GM12878 (cell line): ENCODE measurements around the gene BATF3.
"Not testable (repeated sequence)": the region's sequence is repeated elsewhere in the genome, so short reads cannot be mapped to it uniquely, and the experiment has no call there.

ENCODE experiments used
- CBFB ChIP-seq: IDR thresholded peaks from 2 replicates; pipeline ENCODE4 v1.6.1; 2016; ENCODE audit warnings: antibody characterized with exemption, low read depth
- CEBPB ChIP-seq, 2 experiments: fragments of 150-350 bp in 1 of 2; IDR thresholded peaks; 2 replicates each; pipeline ENCODE4 v1.6.1; 2012 to 2014; ENCODE audit warnings: low read depth in 2 of 2, low read length in 2 of 2, borderline replicate concordance in 1 of 2, inconsistent platforms in 1 of 2
- CREM ChIP-seq: IDR thresholded peaks from 2 replicates; pipeline ENCODE4 v1.6.1; 2014; ENCODE audit warnings: antibody characterized with exemption, low read depth
- CTCF ChIP-seq, 3 experiments: IDR thresholded peaks in 2 of 3; conservative IDR thresholded peaks in 1 of 3; 2 replicates each; pipeline ENCODE4 v1.5.1; 2011; ENCODE audit warnings: low read depth in 3 of 3, low read length in 3 of 3, mild to moderate bottlenecking in 3 of 3, control low read depth in 2 of 3, moderate library complexity in 2 of 3, inconsistent platforms in 1 of 3, mixed read lengths in 1 of 3; ENCODE audit not compliant: control insufficient read depth in 2 of 3, insufficient read depth in 1 of 3; ENCODE audit errors: extremely low read depth in 1 of 3
- EP300 ChIP-seq, 2 experiments: fragments of 150-350 bp in 1 of 2; IDR thresholded peaks; 2 replicates each; pipeline ENCODE4 v1.6.1; 2011 to 2012; ENCODE audit warnings: low read depth in 2 of 2, low read length in 2 of 2, borderline replicate concordance in 1 of 2, improper control_type of control experiment in 1 of 2, inconsistent platforms in 1 of 2; ENCODE audit not compliant: control insufficient read depth in 1 of 2
- EZH2 ChIP-seq: IDR thresholded peaks from 2 replicates; pipeline ENCODE4 v1.6.1; 2012; ENCODE audit warnings: low read depth, mild to moderate bottlenecking, control low read depth, inconsistent platforms, low read length, borderline replicate concordance; ENCODE audit not compliant: control insufficient read depth
- POLR2A ChIP-seq: IDR thresholded peaks from 2 replicates; pipeline ENCODE4 v1.6.1; 2011; ENCODE audit warnings: low read depth, mild to moderate bottlenecking, low read length
- RCOR1 ChIP-seq: conservative IDR thresholded peaks from 2 replicates; pipeline ENCODE4 v1.6.1; 2012; ENCODE audit warnings: low read depth, low read length, improper control_type of control experiment
- SREBF2 ChIP-seq: IDR thresholded peaks from 2 replicates; pipeline ENCODE4 v1.6.1; 2012; ENCODE audit warnings: mild to moderate bottlenecking, low read length
- SRF ChIP-seq, 2 experiments: IDR thresholded peaks; 2 replicates each; pipeline ENCODE4 v1.6.1; 2011; ENCODE audit warnings: low read depth in 2 of 2, low read length in 2 of 2, mild to moderate bottlenecking in 1 of 2, moderate library complexity in 1 of 2
- SUPT20H ChIP-seq: IDR thresholded peaks from 2 replicates; pipeline ENCODE4 v1.6.1; 2011; ENCODE audit warnings: low read depth, mild to moderate bottlenecking, low read length, moderate library complexity, borderline replicate concordance; ENCODE audit not compliant: control insufficient read depth
- TAF1 ChIP-seq: IDR thresholded peaks from 2 replicates; pipeline ENCODE4 v1.6.1; 2011; ENCODE audit warnings: mild to moderate bottlenecking, low read depth, low read length, borderline replicate concordance
- TARDBP ChIP-seq: IDR thresholded peaks from 2 replicates; pipeline ENCODE4 v1.6.1; 2016; ENCODE audit warnings: borderline replicate concordance
- TF ChIP-seq, protein P1 (sequence below): IDR thresholded peaks from 2 replicates; pipeline ENCODE4 v1.6.1; 2012; ENCODE audit warnings: mild to moderate bottlenecking, low read depth, low read length

- not testable (repeated sequence) for TF ChIP-seq EZH2; POLR2A; SUPT20H; CTCF (IDR thresholded peaks at IDR 0.05 in 2 of 3, conservative IDR thresholded peaks at IDR 0.05 in 1 of 3; ENCODE audit: control insufficient read depth in 2 of 3, extremely low read depth in 1 of 3, insufficient read depth in 1 of 3, low read depth in 3 of 3, low read length in 3 of 3); TARDBP; TAF1; CBFB; CEBPB (IDR thresholded peaks at IDR 0.05; ENCODE audit: borderline replicate concordance in 1 of 2, low read depth in 2 of 2, low read length in 2 of 2); CREM; SRF (IDR thresholded peaks at IDR 0.05; ENCODE audit: low read depth in 2 of 2, low read length in 2 of 2); RCOR1; SREBF2; EP300 (IDR thresholded peaks at IDR 0.05; ENCODE audit: borderline replicate concordance in 1 of 2, control insufficient read depth in 1 of 2, low read depth in 2 of 2, low read length in 2 of 2)
- TF ChIP-seq, protein P1, sequence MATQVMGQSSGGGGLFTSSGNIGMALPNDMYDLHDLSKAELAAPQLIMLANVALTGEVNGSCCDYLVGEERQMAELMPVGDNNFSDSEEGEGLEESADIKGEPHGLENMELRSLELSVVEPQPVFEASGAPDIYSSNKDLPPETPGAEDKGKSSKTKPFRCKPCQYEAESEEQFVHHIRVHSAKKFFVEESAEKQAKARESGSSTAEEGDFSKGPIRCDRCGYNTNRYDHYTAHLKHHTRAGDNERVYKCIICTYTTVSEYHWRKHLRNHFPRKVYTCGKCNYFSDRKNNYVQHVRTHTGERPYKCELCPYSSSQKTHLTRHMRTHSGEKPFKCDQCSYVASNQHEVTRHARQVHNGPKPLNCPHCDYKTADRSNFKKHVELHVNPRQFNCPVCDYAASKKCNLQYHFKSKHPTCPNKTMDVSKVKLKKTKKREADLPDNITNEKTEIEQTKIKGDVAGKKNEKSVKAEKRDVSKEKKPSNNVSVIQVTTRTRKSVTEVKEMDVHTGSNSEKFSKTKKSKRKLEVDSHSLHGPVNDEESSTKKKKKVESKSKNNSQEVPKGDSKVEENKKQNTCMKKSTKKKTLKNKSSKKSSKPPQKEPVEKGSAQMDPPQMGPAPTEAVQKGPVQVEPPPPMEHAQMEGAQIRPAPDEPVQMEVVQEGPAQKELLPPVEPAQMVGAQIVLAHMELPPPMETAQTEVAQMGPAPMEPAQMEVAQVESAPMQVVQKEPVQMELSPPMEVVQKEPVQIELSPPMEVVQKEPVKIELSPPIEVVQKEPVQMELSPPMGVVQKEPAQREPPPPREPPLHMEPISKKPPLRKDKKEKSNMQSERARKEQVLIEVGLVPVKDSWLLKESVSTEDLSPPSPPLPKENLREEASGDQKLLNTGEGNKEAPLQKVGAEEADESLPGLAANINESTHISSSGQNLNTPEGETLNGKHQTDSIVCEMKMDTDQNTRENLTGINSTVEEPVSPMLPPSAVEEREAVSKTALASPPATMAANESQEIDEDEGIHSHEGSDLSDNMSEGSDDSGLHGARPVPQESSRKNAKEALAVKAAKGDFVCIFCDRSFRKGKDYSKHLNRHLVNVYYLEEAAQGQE = not testable (repeated sequence)
Observed at GRCh38 chr1:212639524-212639923, 60.1 kb downstream of the BATF3 start.
